ENCODE results near the gene OGFOD2. TPM values are rescaled to one million over a fixed set of nuclear protein-coding genes. Genes with fewer than 3 reads are reported as not detected.

The OGFOD2 gene
- total RNA-seq, 3 donors from 2014 or later, result 9.0 to 16.5 (median 12.1) TPM

DNA sequence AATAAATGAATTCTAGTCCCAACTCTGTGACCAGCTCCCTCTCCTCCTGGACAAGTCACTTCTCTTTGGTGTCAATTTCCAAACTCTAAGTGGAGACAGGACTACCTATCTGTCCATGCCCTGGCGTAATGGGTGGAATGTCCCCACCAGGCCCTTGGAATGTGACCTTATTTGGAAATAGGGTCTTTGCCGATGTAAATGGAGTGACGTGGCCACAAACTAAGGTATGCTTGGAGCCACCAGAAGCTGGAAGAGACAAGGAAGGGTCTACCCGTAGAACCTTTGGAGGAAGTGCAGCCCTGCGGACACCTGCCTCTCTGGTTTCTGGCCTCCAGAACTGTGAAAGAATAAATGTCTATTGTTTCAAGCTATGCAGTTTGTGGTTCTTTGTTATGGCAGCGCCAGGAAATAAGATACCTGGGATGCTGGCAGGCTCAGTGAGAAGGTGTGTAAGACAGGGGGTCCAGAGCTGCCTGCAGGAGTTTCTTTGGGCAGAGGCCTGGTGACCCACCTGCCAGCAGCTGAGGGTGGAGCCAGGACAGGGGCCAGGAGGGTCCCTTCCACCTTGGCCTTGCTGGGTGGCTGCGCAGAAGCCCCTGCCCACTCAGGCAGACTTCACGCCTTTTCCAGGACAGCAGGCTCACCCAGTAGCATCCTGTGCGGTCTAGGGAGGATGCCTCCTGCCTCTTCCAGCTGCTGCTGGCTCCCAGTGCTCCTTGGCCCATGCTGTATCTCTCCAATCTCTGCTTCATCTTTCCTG, 51.2 kb downstream of the OGFOD2 start:
- Histone ChIP-seq H3K4me3 (no peak overlapping the region), H3K9me3 (no peaks in the 10 kb centered on the region), H3K27ac (peak overlapping the region; percentile 55 to 64), H3K27me3 (no peaks in the 10 kb centered on the region), H3K36me3 (no peaks in the 10 kb centered on the region), H3K4me1 (no peaks in the 10 kb centered on the region)
- DNase-seq (ENCODE audit: low spot score in 2 of 2), result peak in 1 of 2 donors; percentile 25
- intact Hi-C loops (cut with DNase I; ENCODE audit: low total_unique reads), result loop anchor here (5.0 kb wide), 1 partner anchor 1849 kb away; no protein-coding TSS in a partner anchor
- TF ChIP-seq POLR2A (IDR thresholded peaks at IDR 0.05) (no peak), POLR2AphosphoS5 (IDR thresholded peaks at IDR 0.05) (no peak)
- TF ChIP-seq, protein P1, sequence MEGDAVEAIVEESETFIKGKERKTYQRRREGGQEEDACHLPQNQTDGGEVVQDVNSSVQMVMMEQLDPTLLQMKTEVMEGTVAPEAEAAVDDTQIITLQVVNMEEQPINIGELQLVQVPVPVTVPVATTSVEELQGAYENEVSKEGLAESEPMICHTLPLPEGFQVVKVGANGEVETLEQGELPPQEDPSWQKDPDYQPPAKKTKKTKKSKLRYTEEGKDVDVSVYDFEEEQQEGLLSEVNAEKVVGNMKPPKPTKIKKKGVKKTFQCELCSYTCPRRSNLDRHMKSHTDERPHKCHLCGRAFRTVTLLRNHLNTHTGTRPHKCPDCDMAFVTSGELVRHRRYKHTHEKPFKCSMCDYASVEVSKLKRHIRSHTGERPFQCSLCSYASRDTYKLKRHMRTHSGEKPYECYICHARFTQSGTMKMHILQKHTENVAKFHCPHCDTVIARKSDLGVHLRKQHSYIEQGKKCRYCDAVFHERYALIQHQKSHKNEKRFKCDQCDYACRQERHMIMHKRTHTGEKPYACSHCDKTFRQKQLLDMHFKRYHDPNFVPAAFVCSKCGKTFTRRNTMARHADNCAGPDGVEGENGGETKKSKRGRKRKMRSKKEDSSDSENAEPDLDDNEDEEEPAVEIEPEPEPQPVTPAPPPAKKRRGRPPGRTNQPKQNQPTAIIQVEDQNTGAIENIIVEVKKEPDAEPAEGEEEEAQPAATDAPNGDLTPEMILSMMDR (IDR thresholded peaks at IDR 0.05), result no peak

DNA sequence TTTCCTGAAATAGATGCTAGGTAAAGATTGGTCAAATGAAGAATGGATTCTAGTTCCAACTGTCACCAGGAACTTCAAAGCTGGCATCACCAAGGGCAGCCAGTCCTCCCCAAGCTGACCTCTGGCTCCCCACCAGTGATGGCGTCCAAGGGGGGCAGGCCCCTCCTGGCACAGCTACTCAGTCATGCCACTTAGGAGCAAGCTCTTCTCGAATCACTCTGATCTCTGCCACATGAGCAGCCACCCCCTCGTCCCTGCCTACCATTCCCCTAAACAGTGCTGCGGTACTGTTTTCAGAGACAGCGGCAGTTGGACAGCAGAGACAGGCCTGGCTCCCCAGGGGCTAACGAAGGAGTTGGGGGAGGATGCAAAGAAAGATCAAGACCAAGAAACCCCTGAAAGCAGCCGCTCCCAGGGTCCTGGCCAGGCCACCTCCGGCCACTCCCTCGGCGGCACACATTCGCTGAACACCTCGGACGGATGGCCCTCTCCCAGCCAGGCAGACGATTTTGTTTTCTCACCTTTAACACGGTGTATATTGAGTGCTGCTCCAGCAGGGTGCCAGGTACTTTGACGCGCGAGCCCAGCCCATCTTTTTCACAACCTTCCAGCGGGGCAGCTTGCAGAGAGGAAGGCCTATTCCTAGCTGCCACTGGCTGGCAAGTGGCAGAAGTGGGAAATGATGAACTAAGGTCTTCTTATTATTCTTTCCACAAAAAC, 52.8 kb downstream of the OGFOD2 start:
- H3K27ac ChIP-seq, result no peak overlapping the region
- no peak for DNase-seq (ENCODE audit: low spot score in 2 of 2)
- no peak overlapping the region for H3K4me3 ChIP-seq
- intact Hi-C loops (cut with DNase I; ENCODE audit: low total_unique reads), result loop anchor here (5.0 kb wide), 1 partner anchor 1851 kb away; no protein-coding TSS in a partner anchor
- H3K9me3 ChIP-seq, result no peaks in the 10 kb centered on the region
- no peaks in the 10 kb centered on the region for H3K27me3 ChIP-seq
- TF ChIP-seq POLR2AphosphoS5 (IDR thresholded peaks at IDR 0.05), result no peak
- no peaks in the 10 kb centered on the region for H3K4me1 ChIP-seq
- no peaks in the 10 kb centered on the region for H3K36me3 ChIP-seq

DNA sequence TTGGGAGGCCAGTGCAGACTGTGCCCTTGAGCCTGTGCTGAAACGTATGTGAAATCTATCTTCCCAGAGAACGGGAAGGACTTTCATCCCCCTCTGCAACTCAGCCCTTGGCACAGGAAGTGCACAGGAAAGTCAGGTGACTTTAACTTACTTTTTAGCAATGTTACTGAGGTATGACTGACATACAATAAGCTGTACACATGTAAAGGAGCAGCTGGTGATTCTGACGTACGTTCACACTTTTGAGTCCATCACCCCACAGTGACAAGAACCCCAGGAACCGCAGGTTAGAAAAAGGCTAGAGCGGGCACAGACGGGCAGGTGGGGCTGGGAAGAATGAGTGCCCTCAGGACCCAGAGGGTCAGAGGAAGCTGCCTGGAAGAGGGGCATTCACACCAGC, 53.4 kb downstream of the OGFOD2 start:
- H3K4me3 ChIP-seq, result no peak overlapping the region
- H3K9me3 ChIP-seq, result no peaks in the 10 kb centered on the region
- intact Hi-C loops (cut with DNase I; ENCODE audit: low total_unique reads), result loop anchor here (5.0 kb wide), 1 partner anchor 1851 kb away; no protein-coding TSS in a partner anchor
- no peaks in the 10 kb centered on the region for H3K4me1 ChIP-seq
- H3K27me3 ChIP-seq, result no peaks in the 10 kb centered on the region
- no peaks in the 10 kb centered on the region for H3K36me3 ChIP-seq
- no peak overlapping the region for H3K27ac ChIP-seq
- DNase-seq (ENCODE audit: low spot score in 2 of 2), result no peak
- TF ChIP-seq, protein P1 (IDR thresholded peaks at IDR 0.05), result no peak
- TF ChIP-seq POLR2AphosphoS5 (IDR thresholded peaks at IDR 0.05) (no peak), POLR2A (IDR thresholded peaks at IDR 0.05) (no peak)

DNA sequence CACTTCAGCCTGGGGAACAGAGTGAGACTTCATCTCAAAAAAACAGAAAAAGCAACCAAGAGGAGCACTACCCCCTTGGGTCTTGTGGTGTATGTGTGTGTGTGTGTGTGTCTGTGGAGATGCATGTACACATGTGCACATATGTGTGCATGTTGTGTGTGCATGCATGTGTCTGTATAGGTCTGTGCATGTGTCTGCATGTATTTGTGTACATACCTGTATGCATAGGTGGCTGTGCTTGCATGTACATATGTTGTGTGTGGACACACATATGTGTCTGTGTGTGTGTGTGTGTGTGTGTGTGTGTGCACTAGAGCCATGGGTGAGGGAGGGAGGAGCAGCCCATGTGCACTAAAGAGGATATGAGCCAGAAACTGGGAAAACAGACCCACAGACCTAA, 54.5 kb downstream of the OGFOD2 start:
- H3K4me3 ChIP-seq, result no peak overlapping the region
- H3K9me3 ChIP-seq, result no peaks in the 10 kb centered on the region
- TF ChIP-seq POLR2A (IDR thresholded peaks at IDR 0.05), result no peak
- TF ChIP-seq, protein P1 (IDR thresholded peaks at IDR 0.05), result no peak
- TF ChIP-seq POLR2AphosphoS5 (IDR thresholded peaks at IDR 0.05), result no peak
- intact Hi-C loops (cut with DNase I; ENCODE audit: low total_unique reads), result loop anchor here (5.0 kb wide), 1 partner anchor 1852 kb away; no protein-coding TSS in a partner anchor
- no peaks in the 10 kb centered on the region for H3K4me1 ChIP-seq
- H3K36me3 ChIP-seq, result no peaks in the 10 kb centered on the region
- H3K27ac ChIP-seq, result no peak overlapping the region
- no peaks in the 10 kb centered on the region for H3K27me3 ChIP-seq
- DNase-seq (ENCODE audit: low spot score in 2 of 2), result no peak

Other genes with a start within 250 kb of the OGFOD2 start
- gene HCAR1, start 244.4 kb upstream of the OGFOD2 start, total RNA-seq, result 10 to 100 TPM in 2 of 3 donors, 1 to 10 TPM in 1; 3.2 to 34.0 (median 20.6) TPM
- gene DENR, start 222.4 kb upstream of the OGFOD2 start, total RNA-seq, result 10 to 100 TPM; 21.9 to 30.7 (median 28.2) TPM
- gene CCDC62, start 200.7 kb upstream of the OGFOD2 start, total RNA-seq, result 1 to 10 TPM in 1 of 3 donors, under 1 TPM in 2; 0.66 to 1.9 (median 0.73) TPM
- gene HIP1R, start 139.8 kb upstream of the OGFOD2 start, total RNA-seq, result 10 to 100 TPM; 17.8 to 83.3 (median 49.5) TPM
- gene VPS37B, start 79.1 kb upstream of the OGFOD2 start, total RNA-seq, result 10 to 100 TPM; 15.4 to 37.8 (median 34.4) TPM
- 1 to 10 TPM in 2 of 3 donors, under 1 TPM in 1; 0.96 to 8.6 (median 6.2) TPM for gene ABCB9, start 8.8 kb upstream of the OGFOD2 start, total RNA-seq
- 100 to 1,000 TPM; 196 to 279 (median 234) TPM for gene ARL6IP4, start 5.4 kb downstream of the OGFOD2 start, total RNA-seq
- gene PITPNM2, start 175.8 kb downstream of the OGFOD2 start, total RNA-seq, result 1 to 10 TPM; 2.3 to 7.5 (median 2.4) TPM